HG03103 (cell line): ENCODE results near the gene SF3A2.
"Not testable (repeated sequence)": the region's sequence is repeated elsewhere in the genome, so short reads cannot be mapped to it uniquely, and the experiment has no call there.

Experiments used
- ATAC-seq: cut with Tn5 transposase; IDR thresholded peaks from one replicate; pipeline ENCODE4 v1.9.1; 2021; ENCODE audit warnings: low read depth; ENCODE audit not compliant: unreplicated experiment

Gene SF3A2, protein sequence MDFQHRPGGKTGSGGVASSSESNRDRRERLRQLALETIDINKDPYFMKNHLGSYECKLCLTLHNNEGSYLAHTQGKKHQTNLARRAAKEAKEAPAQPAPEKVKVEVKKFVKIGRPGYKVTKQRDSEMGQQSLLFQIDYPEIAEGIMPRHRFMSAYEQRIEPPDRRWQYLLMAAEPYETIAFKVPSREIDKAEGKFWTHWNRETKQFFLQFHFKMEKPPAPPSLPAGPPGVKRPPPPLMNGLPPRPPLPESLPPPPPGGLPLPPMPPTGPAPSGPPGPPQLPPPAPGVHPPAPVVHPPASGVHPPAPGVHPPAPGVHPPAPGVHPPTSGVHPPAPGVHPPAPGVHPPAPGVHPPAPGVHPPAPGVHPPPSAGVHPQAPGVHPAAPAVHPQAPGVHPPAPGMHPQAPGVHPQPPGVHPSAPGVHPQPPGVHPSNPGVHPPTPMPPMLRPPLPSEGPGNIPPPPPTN

GRCh38 chr19:2236314-2237050 is at the start of gene SF3A2, which contains the start of gene PLEKHJ1:
Gene SF3A2, plus strand, starts transcription at chr19:2236824. Its CDS starts 6,595 bp downstream, at chr19:2243419.
Gene PLEKHJ1, minus strand, starts transcription at chr19:2236329. Its CDS starts 81 bp downstream, at chr19:2236248.
- peak; percentile 64 for ATAC-seq

- no peak for ATAC-seq
Observed at GRCh38 chr19:2187159-2187558, 49.5 kb upstream of the SF3A2 start.

GRCh38 chr19:2188708-2189385 is 47.8 kb upstream of the SF3A2 start:
- no peak for ATAC-seq

- no peak for ATAC-seq
Observed at GRCh38 chr19:2189880-2190279, 46.7 kb upstream of the SF3A2 start.

DNA sequence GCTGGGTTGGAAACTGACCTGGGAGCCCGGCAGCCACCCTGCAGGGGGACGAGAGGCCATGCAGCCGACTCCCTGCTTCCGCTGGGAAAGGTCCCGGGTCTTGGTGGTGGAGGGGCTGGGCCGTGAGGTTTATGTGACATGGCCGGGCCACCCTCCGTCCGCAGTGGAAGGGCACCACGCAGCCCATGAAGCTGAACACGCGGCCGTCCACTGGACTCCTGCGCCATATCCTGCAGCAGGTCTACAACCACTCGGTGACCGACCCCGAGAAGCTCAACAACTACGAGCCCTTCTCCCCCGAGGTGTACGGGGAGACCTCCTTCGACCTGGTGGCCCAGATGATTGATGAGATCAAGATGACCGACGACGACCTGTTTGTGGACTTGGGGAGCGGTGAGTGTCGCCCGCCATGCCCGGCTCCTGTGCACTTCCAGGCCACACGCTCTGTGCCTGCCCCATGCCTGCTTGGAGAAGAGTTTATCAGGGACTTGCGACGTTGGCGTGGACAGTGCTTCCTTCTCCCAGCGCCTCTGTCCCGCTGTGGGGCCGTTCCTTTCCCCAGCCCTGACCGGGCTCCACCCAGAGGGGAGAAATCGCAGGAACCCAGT is 45.7 kb upstream of the SF3A2 start:
- ATAC-seq: no peak

- no peak for ATAC-seq
Observed at GRCh38 chr19:2191456-2192310, 44.9 kb upstream of the SF3A2 start.

DNA sequence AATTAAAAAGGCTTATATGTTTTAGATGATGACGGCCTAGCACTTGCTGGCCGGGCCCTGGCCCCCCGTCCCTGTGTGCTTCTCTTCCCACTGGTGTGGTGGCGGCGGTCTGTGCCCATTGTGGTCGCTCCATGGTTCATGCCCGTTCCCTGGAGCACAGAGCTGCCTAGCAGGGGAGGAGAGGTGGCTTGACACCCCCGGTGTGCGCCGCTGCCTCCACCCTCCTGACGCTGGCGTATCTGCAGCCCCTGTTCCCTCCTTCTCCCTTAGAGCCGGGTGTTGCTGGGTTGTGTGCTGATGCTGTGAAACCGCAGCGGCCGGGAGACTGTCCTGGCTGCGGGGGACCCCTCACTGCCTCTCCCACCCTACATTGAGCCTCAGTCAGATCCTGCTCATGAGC is 43.8 kb upstream of the SF3A2 start:
- no peak for ATAC-seq

- ATAC-seq: no peak
Observed at GRCh38 chr19:2193807-2194206, 42.8 kb upstream of the SF3A2 start.

DNA sequence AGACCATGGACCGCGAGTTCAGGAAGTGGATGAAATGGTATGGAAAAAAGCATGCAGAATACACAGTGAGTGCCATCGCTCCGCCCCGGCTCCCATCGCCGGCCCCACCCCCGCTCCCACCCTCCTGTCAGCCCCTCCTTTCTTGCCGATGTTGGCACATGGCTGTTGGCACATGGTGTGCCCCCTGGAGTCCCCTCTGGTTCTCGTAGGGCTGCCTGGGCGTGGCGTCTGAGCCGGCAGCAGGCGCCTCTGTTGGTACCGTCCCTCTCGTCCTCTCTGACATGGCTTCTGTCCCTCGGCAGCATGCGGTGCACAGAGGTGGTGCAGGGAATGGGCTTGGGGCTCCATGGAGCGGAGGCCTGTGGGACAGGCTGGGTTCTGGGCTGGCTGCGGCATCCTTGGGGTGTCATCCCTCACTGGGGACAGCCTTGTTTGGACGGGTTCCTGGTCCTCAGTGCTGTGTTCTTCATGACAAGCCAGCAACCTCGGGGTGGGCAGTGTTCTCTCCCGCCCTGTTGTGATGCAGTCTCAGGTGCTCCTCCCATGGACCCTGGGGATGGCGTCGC is 42.0 kb upstream of the SF3A2 start:
- ATAC-seq: no peak

GRCh38 chr19:2195361-2195760 is 41.3 kb upstream of the SF3A2 start:
- no peak for ATAC-seq

DNA sequence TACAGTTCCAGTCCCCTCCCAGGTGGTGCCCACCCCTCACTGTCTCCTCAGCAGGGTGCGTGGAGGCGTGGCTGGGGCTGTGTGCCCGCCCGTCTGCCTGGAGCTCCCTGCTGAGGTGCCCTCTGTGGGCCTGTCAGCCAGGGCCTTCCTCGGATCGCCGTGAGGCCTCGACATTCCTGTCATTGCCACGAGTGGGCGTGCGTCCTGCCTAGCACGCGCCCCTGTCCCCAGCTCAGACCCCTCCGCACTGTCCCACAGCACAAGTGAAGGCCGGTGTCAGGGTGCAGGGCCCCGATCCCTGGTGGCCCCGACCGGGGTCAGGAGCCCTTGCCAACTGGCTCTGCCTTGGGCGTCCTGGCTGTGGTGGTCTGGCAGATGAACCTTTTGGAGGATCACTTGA is 40.7 kb upstream of the SF3A2 start:
- no peak for ATAC-seq

DNA sequence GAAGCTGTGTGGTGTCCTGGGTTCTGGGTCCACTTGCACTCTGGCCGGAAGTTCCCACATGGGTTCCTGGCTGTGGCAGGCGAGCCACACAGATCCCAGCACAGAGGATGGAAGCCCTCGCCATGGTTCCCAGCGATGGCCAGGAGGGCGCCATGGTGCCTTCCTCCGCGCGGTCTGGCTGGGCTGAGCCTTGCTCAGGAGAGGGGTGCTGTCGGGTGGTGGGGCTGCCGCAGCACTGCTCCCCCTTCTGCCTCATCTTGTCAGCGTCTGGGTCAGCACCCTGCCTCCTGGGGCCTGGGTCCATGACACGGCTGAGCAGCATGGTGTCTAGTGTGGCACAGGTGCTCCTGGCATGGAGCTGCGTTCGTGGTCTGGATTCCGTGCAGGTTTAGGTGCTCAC is 39.4 kb upstream of the SF3A2 start:
- ATAC-seq: no peak

GRCh38 chr19:2198317-2198716 is 38.3 kb upstream of the SF3A2 start:
- ATAC-seq: no peak

GRCh38 chr19:2199215-2199614 is 37.4 kb upstream of the SF3A2 start:
- ATAC-seq: no peak

DNA sequence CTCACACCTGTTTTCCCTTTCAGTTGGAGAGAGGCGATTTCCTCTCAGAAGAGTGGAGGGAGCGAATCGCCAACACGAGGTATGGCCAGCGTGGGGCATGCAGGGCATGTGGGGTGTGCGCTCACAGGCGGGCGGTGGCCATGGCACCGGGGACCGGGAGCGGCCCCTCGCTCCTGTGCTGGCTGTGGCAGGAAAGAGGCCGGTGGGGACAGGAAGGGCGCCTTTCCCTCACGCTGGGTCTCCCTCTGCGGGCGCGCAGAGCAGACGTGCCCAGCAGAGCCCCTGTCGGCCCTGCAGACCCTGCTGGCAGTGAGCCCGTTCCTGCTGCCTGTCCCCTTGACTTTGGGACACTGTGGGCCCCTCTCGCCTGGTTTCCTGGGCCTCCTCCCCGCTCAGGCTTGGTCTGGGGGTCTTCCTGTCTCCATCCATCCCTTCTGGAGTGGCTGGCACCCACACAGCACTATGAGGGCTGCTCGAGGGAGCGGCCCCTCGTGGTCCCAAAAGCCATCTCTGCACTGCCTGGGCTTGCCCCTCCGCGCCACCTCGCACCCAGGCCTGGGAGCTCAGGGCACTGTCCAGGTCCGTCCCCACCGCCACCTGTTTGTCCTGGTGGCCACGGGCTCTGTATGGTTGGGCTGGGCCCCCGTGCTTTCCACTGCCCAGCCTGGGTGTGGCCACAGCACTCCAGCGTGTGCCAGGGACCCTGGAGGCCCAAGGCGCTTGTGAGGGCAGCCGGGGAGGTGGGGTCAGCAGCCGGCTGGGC is 36.6 kb upstream of the SF3A2 start:
- ATAC-seq: no peak

DNA sequence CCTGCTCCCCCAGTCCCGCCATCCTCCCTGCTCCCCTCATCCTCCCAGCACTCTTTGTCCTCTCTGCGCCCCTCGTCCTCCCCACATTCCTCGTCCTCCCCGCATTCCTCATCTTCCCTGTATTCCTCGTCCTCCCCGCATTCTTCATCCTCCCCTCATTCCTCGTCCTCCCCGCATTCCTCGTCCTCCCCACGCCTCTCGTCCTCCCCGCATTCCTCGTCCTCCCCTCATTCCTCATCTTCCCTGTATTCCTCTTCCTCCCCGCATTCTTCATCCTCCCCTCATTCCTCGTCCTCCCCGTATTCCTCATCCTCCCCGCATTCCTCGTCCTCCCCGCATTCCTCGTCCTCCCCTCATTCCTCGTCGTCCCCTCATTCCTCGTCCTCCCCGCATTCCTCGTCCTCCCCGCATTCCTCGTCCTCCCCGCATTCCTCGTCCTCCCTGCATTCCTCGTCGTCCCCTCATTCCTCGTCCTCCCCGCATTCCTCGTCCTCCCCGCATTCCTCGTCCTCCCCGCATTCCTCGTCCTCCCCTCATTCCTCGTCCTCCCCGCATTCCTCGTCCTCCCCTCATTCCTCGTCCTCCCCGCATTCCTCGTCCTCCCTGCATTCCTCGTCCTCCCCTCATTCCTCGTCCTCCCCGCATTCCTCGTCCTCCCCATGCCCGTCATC is 35.9 kb upstream of the SF3A2 start:
- not testable (repeated sequence) for ATAC-seq

DNA sequence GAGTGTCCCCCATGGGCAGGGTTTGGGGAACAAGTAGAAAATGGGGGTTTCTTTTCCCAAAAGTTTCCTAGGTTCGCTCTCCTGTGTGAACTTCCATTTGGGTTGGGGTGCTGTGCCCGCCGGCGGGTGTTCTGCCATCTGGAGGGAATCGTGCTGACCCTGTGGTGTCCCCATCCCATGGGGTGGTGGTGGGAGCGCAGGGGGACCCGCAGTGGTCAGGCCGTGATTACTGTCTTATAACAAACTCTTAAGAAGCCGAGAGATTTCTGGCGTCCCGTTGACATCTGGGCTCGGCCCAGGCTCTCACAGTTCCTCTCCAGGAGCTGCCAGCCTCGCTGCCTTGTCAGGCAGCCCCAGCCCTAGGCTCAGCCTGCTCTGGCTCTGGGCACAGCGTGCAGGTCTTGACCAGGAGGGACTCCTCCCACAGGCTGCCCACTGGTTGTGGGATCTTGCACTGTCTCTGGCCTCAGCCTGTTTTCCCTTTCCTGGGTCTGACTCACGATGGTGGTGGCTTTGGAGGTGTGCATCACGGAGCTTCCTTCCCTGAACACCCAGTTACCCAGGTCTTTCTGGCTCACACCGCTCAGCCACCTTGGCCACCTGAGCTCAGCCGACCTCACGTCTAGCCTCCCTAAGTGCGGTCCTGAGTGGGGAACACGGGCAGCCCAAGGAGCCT is 35.0 kb upstream of the SF3A2 start:
- no peak for ATAC-seq

GRCh38 chr19:2202366-2202765 is 34.3 kb upstream of the SF3A2 start:
- ATAC-seq: no peak
